ENCODE results near the gene ST6GALNAC3.
"Not testable (repeated sequence)": the region's sequence is repeated elsewhere in the genome, so short reads cannot be mapped to it uniquely, and the experiment has no call there.

Gene ST6GALNAC3

GRCh38 chr1:76105372-76105771, 30.8 kb downstream of the ST6GALNAC3 start:
- in situ Hi-C loops (cut with HindIII; ENCODE audit: low sequenced_read_pairs), result no loop called here

- in situ Hi-C loops (cut with HindIII; ENCODE audit: low sequenced_read_pairs), result no loop called here
Observed at GRCh38 chr1:76106251-76106650, 31.7 kb downstream of the ST6GALNAC3 start.

GRCh38 chr1:76106719-76107235, 32.2 kb downstream of the ST6GALNAC3 start:
- in situ Hi-C loops (cut with HindIII; ENCODE audit: low sequenced_read_pairs), result no loop called here

- in situ Hi-C loops (cut with HindIII; ENCODE audit: low sequenced_read_pairs), result no loop called here
Observed at GRCh38 chr1:76109404-76109803, 34.9 kb downstream of the ST6GALNAC3 start.

GRCh38 chr1:76109901-76110560, 35.5 kb downstream of the ST6GALNAC3 start:
- in situ Hi-C loops (cut with HindIII; ENCODE audit: low sequenced_read_pairs), result no loop called here

GRCh38 chr1:76110666-76111065, 36.1 kb downstream of the ST6GALNAC3 start:
- in situ Hi-C loops (cut with HindIII; ENCODE audit: low sequenced_read_pairs), result no loop called here

GRCh38 chr1:76112321-76112720, 37.8 kb downstream of the ST6GALNAC3 start:
- in situ Hi-C loops (cut with HindIII; ENCODE audit: low sequenced_read_pairs), result not testable (repeated sequence)

- in situ Hi-C loops (cut with HindIII; ENCODE audit: low sequenced_read_pairs), result no loop called here
Observed at GRCh38 chr1:76113446-76113845, 38.9 kb downstream of the ST6GALNAC3 start.

GRCh38 chr1:76115171-76115570, 40.6 kb downstream of the ST6GALNAC3 start:
- in situ Hi-C loops (cut with HindIII; ENCODE audit: low sequenced_read_pairs), result no loop called here

GRCh38 chr1:76121850-76122249, 47.3 kb downstream of the ST6GALNAC3 start:
- in situ Hi-C loops (cut with HindIII; ENCODE audit: low sequenced_read_pairs), result no loop called here

- in situ Hi-C loops (cut with HindIII; ENCODE audit: low sequenced_read_pairs), result no loop called here
Observed at GRCh38 chr1:76122271-76122670, 47.7 kb downstream of the ST6GALNAC3 start.

- in situ Hi-C loops (cut with HindIII; ENCODE audit: low sequenced_read_pairs), result not testable (repeated sequence)
Observed at GRCh38 chr1:76123411-76124064, 49.0 kb downstream of the ST6GALNAC3 start.

- in situ Hi-C loops (cut with HindIII; ENCODE audit: low sequenced_read_pairs), result no loop called here
Observed at GRCh38 chr1:76124196-76124595, 49.6 kb downstream of the ST6GALNAC3 start.

- in situ Hi-C loops (cut with HindIII; ENCODE audit: low sequenced_read_pairs), result no loop called here
Observed at GRCh38 chr1:76125473-76126219, 51.1 kb downstream of the ST6GALNAC3 start.

- in situ Hi-C loops (cut with HindIII; ENCODE audit: low sequenced_read_pairs), result no loop called here
Observed at GRCh38 chr1:76128096-76128495, 53.5 kb downstream of the ST6GALNAC3 start.

GRCh38 chr1:76129731-76130130, 55.2 kb downstream of the ST6GALNAC3 start:
- in situ Hi-C loops (cut with HindIII; ENCODE audit: low sequenced_read_pairs), result no loop called here

GRCh38 chr1:76130992-76131391, 56.4 kb downstream of the ST6GALNAC3 start:
- in situ Hi-C loops (cut with HindIII; ENCODE audit: low sequenced_read_pairs), result no loop called here

- in situ Hi-C loops (cut with HindIII; ENCODE audit: low sequenced_read_pairs), result no loop called here
Observed at GRCh38 chr1:76133977-76134376, 59.4 kb downstream of the ST6GALNAC3 start.

GRCh38 chr1:76135835-76136234, 61.3 kb downstream of the ST6GALNAC3 start:
- in situ Hi-C loops (cut with HindIII; ENCODE audit: low sequenced_read_pairs), result no loop called here

- in situ Hi-C loops (cut with HindIII; ENCODE audit: low sequenced_read_pairs), result no loop called here
Observed at GRCh38 chr1:76136894-76137293, 62.3 kb downstream of the ST6GALNAC3 start.

GRCh38 chr1:76137746-76138145, 63.2 kb downstream of the ST6GALNAC3 start:
- in situ Hi-C loops (cut with HindIII; ENCODE audit: low sequenced_read_pairs), result no loop called here

- in situ Hi-C loops (cut with HindIII; ENCODE audit: low sequenced_read_pairs), result no loop called here
Observed at GRCh38 chr1:76138217-76138616, 63.7 kb downstream of the ST6GALNAC3 start.
